Loucy (cell line): Measurements from ENCODE around the gene TSHZ2.

Source experiments
- H2AFZ ChIP-seq: fragments of 200-600 bp; sonication (generic); 2 replicates; pipeline ENCODE4 v1.6.0; 2016; ENCODE audit warnings: antibody characterized with exemption, mild to moderate bottlenecking, low read length, moderate library complexity
- H3F3A ChIP-seq: fragments of 200-600 bp; 2 replicates; pipeline ENCODE4 v1.6.0; 2016; ENCODE audit warnings: antibody characterized with exemption, low read depth, mild to moderate bottlenecking
- H3K27me3 ChIP-seq: fragments of 200-600 bp; sonication (generic); 2 replicates; pipeline ENCODE4 v1.6.1; 2014; ENCODE audit warnings: low read length, mild to moderate bottlenecking; ENCODE audit not compliant: insufficient read depth, poor library complexity, severe bottlenecking
- H3K36me3 ChIP-seq: fragments of 200-600 bp; sonication (generic); 2 replicates; pipeline ENCODE4 v1.6.1; 2016; ENCODE audit warnings: low read length; ENCODE audit not compliant: insufficient read depth
- H3K4me1 ChIP-seq: fragments of 200-600 bp; sonication (generic); 2 replicates; pipeline ENCODE4 v1.5.1; 2014; ENCODE audit warnings: low read length, mild to moderate bottlenecking; ENCODE audit not compliant: insufficient read depth, poor library complexity, severe bottlenecking
- H3K4me2 ChIP-seq: fragments of 200-600 bp; sonication (generic); 2 replicates; pipeline ENCODE4 v1.6.0; 2014; ENCODE audit warnings: antibody characterized with exemption, low read length, low read depth, mild to moderate bottlenecking; ENCODE audit not compliant: poor library complexity, severe bottlenecking
- H3K4me3 ChIP-seq: fragments of 200-600 bp; sonication (generic); 2 replicates; pipeline ENCODE4 v1.5.1; 2014; ENCODE audit warnings: low read length, mild to moderate bottlenecking, mixed read lengths; ENCODE audit not compliant: poor library complexity, severe bottlenecking
- H3K79me2 ChIP-seq: fragments of 200-600 bp; sonication (generic); 2 replicates; pipeline ENCODE4 v1.6.1; 2014; ENCODE audit warnings: low read length; ENCODE audit not compliant: insufficient read depth
- H3K9ac ChIP-seq: fragments of 200-600 bp; sonication (generic); 2 replicates; pipeline ENCODE4 v1.6.0; 2014; ENCODE audit warnings: mild to moderate bottlenecking, low read depth, low read length, moderate library complexity; ENCODE audit not compliant: poor library complexity, severe bottlenecking
- H3K9me2 ChIP-seq: fragments of 200-600 bp; sonication (generic); replicated peaks from 2 replicates; pipeline ENCODE4 v1.6.1; 2016; ENCODE audit warnings: low read depth, low read length, mixed read lengths
- H3K9me3 ChIP-seq: fragments of 200-600 bp; sonication (generic); 2 replicates; pipeline ENCODE4 v1.6.1; 2014; ENCODE audit warnings: mild to moderate bottlenecking, antibody characterized with exemption, low read length, low read depth; ENCODE audit not compliant: insufficient read depth
- H4K20me1 ChIP-seq: fragments of 200-600 bp; sonication (generic); 2 replicates; pipeline ENCODE4 v1.6.0; 2014; ENCODE audit warnings: antibody characterized with exemption, low read length, mild to moderate bottlenecking; ENCODE audit not compliant: insufficient read depth, poor library complexity, severe bottlenecking
- EZH2phosphoT487 ChIP-seq: fragments of 200-600 bp; IDR thresholded peaks from 2 replicates; pipeline ENCODE4 v1.6.1; 2018; ENCODE audit warnings: antibody characterized with exemption, mild to moderate bottlenecking, moderate library complexity, borderline replicate concordance
- TF ChIP-seq, protein P1 (sequence below): fragments of 200-600 bp; sonication (generic); conservative IDR thresholded peaks from 2 replicates; pipeline ENCODE4 v1.5.1; 2014; ENCODE audit warnings: mild to moderate bottlenecking, antibody characterized with exemption, low read length

Gene TSHZ2

DNA sequence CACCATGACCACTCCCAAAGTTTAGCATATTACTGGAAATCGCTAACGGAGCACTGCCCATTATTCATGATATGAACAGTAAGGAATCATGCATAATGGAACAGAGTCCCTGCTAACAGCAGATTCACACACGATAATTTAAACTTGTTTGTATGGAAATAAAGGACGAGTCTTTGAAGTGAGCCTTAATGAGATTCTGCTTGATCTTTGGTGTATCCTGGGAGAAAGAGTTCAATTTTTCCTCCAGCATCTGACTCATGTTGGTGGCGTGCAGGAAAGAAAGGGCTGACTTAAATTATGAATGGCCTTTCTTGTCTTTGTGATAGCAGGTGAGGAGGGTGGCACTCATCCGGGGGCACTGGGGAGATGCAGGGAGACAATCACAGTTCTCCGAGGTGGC, 426.9 kb downstream of the TSHZ2 start:
- Histone ChIP-seq H3F3A (no peaks in the 10 kb centered on the region), H3K36me3 (no peaks in the 10 kb centered on the region), H3K9me3 (no peaks in the 10 kb centered on the region), H3K4me2 (no peak overlapping the region), H4K20me1 (no peaks in the 10 kb centered on the region), H3K9ac (no peak overlapping the region), H3K4me3 (no peak overlapping the region), H3K9me2 (no peaks in the 10 kb centered on the region), H2AFZ (no peak overlapping the region), H3K27me3 (no peaks in the 10 kb centered on the region), H3K4me1 (no peaks in the 10 kb centered on the region), H3K79me2 (no peaks in the 10 kb centered on the region)
- no peak for TF ChIP-seq EZH2phosphoT487
- TF ChIP-seq, protein P1, sequence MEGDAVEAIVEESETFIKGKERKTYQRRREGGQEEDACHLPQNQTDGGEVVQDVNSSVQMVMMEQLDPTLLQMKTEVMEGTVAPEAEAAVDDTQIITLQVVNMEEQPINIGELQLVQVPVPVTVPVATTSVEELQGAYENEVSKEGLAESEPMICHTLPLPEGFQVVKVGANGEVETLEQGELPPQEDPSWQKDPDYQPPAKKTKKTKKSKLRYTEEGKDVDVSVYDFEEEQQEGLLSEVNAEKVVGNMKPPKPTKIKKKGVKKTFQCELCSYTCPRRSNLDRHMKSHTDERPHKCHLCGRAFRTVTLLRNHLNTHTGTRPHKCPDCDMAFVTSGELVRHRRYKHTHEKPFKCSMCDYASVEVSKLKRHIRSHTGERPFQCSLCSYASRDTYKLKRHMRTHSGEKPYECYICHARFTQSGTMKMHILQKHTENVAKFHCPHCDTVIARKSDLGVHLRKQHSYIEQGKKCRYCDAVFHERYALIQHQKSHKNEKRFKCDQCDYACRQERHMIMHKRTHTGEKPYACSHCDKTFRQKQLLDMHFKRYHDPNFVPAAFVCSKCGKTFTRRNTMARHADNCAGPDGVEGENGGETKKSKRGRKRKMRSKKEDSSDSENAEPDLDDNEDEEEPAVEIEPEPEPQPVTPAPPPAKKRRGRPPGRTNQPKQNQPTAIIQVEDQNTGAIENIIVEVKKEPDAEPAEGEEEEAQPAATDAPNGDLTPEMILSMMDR, result no peak

DNA sequence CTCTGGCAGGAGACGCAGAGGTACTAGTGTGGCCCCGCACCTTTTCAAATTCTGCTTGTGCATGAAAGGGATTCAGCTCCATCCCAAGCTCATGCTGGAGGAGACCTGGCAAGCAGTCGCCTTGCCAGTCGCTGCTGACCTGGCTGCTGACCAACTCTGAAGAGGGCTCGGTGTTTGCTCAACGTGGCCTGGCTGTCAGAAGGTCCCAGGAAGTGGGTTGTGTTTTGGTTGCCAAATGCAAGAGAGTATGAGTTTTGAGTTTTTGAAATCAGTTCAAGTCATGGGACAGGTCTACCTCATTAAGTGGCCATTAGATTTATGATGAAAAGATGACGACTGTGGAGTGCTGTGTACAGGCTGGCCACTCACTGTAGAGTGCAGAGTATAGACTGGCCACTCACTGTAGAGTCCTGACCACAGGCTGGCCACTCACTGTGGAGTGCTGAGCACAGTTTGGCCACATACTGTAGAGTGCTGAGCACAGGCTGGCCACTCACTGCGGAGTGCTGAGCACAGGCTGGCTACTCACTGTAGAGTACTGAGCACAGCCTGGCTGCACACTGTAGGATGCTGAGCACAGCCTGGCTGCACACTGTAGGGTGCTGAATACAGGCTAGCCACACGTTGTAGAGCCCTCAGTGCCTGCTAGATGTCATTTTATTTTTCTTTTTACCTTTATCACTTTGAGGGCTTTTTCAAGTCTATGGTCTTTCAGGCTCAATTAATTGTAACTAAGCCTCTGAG, 427.6 kb downstream of the TSHZ2 start:
- H3K4me3 ChIP-seq, result no peak overlapping the region
- H3F3A ChIP-seq, result no peaks in the 10 kb centered on the region
- H3K9me2 ChIP-seq, result no peaks in the 10 kb centered on the region
- no peaks in the 10 kb centered on the region for H4K20me1 ChIP-seq
- H3K4me2 ChIP-seq, result no peak overlapping the region
- TF ChIP-seq EZH2phosphoT487, result no peak
- TF ChIP-seq, protein P1, result no peak
- H3K27me3 ChIP-seq, result no peaks in the 10 kb centered on the region
- no peaks in the 10 kb centered on the region for H3K4me1 ChIP-seq
- H2AFZ ChIP-seq, result no peak overlapping the region
- H3K36me3 ChIP-seq, result no peaks in the 10 kb centered on the region
- no peaks in the 10 kb centered on the region for H3K79me2 ChIP-seq
- H3K9ac ChIP-seq, result no peak overlapping the region
- no peaks in the 10 kb centered on the region for H3K9me3 ChIP-seq

DNA sequence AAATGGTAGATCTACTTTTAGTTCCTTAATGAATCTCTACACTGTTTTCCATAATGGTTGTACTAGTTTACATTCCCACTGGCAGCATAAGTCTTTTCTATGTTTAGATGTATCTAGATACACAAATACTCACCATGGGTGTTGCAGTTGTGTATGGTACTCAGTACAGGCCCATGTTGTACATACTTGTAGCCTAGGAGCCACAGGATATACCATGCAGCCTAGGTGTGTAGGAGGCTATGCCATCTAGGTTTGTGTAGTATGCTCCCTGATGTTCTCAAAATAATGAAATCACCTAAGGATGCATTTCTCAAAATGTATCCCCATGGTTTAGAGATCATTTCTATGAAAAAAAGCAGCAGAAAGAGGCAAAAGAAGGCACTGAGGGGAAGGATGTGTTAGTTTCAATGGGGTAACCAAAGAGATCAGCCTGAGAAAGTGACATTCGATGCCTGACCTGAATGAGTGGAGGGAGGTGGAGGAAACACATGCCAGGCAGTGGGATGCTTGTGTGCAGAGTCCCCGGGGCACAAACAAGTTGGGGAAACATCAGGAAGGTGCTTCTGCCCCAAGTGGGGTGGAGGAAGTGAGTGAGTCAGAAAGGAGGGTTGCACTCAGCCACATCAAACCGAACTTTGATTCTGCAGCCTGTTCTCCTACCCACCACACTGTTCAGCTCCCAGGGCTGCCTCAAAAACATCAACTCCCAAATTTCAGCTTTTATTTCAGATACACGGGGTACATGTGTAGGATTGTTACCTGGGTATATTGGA, 430.3 kb downstream of the TSHZ2 start:
- no peaks in the 10 kb centered on the region for H3K27me3 ChIP-seq
- H2AFZ ChIP-seq, result no peak overlapping the region
- H3K9me3 ChIP-seq, result no peaks in the 10 kb centered on the region
- H3K36me3 ChIP-seq, result no peaks in the 10 kb centered on the region
- H3K4me2 ChIP-seq, result no peak overlapping the region
- H3K9ac ChIP-seq, result no peak overlapping the region
- H4K20me1 ChIP-seq, result no peaks in the 10 kb centered on the region
- no peak for TF ChIP-seq EZH2phosphoT487
- TF ChIP-seq, protein P1, result no peak
- no peak overlapping the region for H3K4me3 ChIP-seq
- H3F3A ChIP-seq, result no peaks in the 10 kb centered on the region
- H3K79me2 ChIP-seq, result no peaks in the 10 kb centered on the region
- H3K9me2 ChIP-seq, result no peaks in the 10 kb centered on the region
- H3K4me1 ChIP-seq, result no peaks in the 10 kb centered on the region
